HG03103 (cell line): ENCODE measurements around the gene KITLG.
"Not testable (repeated sequence)": the region's sequence is repeated elsewhere in the genome, so short reads cannot be mapped to it uniquely, and the experiment has no call there.

Experiments
- ATAC-seq: cut with Tn5 transposase; IDR thresholded peaks from one replicate; pipeline ENCODE4 v1.9.1; 2021; ENCODE audit warnings: low read depth; ENCODE audit not compliant: unreplicated experiment

KITLG gene

DNA sequence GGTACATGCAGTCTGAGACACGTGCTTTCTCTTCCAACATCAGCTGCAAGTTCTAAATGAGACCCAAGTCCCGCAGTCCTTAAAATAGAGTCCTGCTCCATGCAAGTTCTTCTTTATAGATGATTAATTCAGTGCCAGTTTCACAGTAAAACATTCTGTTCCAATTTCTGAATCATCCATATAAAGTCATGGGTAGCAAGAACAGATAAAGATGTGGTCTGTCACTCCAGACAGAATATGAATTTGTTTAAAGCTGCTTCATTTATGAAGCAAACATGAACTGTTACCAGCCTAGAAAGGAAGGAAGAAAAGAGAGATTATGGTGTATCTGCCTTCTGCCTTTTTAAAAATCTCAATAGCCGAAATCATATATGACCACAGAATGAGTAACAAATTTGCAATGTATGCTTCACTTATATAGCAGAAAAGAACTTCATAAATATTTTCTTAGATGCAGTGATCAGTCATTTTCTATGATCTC is 83.3 kb downstream of the KITLG start:
- no peak for ATAC-seq

DNA sequence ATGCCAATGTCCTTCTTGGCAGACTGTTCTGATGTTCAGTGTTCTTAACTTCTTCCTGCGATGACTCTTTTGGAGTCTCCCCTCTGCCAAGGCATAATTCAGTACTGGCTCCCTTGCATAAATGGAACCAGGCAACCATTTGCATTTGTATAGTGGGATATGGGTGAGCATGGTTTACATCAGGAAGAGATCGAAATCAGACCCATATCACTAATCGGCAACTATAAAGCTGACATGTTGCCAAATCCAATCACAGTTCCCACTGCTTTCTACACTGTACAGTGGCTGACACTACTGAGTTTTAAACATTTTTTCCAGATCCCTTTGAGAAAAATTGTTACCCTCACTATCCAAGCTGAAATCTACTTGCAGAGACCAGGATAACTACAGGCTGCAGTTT is 83.8 kb downstream of the KITLG start:
- no peak for ATAC-seq

DNA sequence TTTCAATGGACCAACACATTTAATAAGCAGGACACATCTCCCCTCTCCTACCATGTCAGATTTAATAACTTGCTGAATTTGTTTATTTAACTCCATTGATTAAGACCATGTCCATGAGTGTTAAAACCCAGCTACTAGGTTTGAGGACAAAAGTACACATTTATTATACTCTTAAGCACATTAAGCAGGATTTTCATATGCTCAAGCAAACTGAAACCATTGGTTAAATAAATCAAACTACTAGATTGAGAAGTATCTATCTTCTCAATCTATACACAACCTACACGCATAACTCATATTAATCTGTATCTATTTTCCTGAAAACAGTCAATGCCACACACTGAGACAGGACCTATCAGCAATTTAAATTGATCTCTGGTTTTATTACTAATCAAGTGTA is 85.2 kb downstream of the KITLG start:
- ATAC-seq = no peak

DNA sequence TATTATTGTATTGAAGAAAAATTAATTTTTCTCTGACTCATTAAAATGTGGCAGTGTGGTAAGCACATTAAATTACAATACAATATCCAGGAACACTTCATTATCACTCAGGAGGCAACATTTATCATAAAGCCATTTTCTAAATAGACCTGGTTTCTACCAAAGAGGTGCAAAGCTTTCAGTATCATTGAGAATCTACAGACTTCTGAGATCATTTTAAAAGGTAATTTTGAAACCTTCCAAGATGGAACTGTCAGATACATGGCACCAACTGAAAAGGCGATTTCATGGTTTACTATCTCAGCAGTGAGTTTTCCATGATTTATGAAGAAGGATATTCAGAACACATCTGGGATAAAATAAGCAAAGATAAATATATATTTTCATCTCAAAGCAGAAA is 85.8 kb downstream of the KITLG start:
- no peak for ATAC-seq

DNA sequence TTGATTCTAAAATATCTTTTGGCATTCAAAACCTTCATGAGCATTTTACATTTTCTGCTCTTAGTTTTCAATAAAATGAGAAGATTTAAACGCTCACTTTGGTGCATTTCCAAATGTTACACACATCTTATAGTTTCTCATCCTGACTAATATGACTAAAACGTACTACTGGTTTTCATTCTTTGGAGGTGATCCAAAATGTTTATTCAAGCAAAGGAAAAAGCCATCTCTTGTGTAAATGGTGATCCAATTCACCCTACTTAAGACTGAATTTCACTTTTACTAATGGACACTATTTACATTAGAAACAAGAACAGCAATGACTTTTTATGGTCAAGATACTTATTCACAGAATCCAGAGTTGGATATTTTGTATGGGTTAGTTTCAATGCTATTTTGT is 86.6 kb downstream of the KITLG start:
- ATAC-seq = no peak

DNA sequence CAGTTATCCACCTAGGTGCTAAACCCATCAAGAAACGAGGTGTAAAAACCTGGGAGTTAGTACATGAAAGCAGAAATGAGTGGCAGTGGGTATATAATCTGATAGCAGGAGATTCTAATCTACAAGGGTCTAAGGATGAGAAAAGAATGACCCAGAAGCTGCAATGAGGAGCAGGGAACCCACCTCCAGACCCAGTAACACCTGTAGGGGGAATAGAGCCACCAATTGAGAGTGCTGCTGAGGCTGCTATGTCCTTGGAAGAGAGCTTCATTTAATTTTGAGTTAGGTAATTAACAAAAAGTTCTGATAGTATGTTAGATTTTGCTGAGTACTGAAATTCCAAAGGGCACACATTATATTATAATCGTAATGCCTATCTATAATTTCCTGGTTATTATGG is 89.8 kb downstream of the KITLG start:
- ATAC-seq = no peak

DNA sequence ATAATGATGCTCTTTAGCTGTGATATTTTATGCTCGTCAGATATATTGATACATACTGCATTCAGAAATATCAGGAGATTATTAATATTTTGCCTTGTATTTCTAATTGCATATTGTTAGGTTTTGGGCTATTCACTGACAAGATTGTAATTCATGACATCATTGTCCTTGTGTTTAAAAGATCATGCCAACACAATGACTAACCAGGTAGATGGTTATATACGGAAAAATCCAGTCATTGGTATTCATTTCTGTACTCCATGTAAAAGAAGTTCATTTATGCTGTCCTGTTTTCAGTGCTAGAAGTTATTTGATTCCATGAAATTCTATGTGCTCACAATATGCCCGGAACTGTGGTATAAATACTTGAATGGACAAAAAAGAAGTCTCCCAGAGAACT is 107.5 kb downstream of the KITLG start:
- no peak for ATAC-seq

DNA sequence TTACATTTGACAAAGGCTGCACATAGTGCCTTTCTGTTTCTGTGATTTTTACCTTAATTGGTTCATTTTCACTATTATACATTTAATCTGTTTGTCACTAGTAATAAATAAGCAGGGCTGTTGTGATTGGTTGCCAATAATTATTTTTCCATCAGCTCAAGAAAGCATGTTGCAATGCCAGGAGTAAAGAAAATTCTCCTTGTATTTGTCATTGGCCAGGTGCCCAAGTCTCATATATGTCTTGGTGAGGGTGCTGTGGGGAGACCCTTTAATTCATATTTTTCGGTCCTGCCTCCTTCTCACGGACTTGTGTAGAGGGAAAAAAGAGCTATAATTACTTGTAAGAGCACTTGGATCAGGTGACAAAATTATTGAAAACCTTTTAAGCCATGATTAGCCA is 108.0 kb downstream of the KITLG start:
- ATAC-seq = no peak

DNA sequence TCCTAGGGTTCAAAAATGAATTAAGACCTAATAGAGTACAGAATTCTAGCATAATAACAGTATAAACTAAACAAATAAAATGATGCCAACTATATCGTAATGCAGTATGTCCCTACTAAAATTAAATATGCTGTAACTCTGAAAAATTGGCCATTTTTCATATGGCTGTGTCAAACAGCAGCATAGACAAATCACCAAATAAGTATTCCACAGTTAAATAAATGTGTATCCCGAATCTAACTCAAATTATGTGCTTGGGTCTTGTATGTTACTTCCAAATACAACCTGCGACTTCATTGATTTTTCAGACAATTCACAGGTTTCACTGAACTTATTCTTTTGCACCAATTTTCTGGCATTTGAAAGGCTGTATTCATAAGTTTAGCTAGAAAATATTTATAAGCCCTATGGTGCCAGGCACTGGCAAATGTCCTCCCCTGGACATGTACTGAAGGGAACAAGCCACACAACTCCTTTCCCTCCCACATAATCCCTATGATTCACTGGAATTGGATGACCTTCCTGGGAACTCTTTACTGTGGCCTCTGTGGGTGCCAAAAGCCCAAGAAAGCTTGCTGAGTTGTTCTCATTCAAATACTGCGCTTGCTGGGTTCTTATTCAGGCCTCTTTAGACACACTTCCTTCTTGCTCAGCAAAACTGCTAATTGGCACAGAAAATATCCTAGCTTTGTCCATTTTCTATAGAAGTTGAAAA is 108.8 kb downstream of the KITLG start:
- no peak for ATAC-seq

DNA sequence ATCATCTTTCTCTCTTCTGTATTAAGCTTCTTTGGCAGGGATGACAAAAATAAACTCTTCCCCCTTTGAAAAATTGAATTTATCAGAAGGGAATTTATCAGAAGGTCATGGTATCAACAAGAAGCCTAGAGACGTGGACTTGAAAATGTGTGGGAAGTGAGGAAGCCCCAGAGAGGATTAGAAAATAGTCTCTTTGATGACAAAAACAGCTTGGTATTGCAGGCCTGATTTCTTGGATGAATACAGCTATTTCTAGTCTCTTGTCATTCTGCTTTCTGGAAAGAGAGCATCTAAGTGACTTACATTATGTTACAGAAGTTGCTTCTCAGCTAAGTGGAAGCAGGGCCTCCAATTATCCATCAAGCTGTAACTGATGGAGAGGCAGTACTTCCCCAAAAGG is 111.1 kb downstream of the KITLG start:
- ATAC-seq = no peak

DNA sequence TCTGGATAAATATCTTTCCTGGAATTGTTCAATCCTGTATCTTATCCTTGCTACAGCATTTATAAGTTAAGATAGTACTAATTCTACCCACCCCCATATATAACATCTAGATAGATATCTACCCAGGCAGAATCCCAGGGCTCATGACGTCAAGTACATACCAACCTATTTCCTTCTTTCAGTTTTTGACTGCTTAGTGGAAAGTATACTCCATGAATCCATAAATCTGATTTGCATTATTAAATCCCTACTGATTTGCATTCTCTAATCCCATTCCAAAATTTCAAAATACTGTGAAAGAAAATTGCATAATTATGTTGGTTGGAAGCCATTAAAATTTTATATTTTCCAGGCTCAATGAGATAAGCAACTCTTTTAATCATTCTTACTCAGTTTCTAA is 111.7 kb downstream of the KITLG start:
- no peak for ATAC-seq

DNA sequence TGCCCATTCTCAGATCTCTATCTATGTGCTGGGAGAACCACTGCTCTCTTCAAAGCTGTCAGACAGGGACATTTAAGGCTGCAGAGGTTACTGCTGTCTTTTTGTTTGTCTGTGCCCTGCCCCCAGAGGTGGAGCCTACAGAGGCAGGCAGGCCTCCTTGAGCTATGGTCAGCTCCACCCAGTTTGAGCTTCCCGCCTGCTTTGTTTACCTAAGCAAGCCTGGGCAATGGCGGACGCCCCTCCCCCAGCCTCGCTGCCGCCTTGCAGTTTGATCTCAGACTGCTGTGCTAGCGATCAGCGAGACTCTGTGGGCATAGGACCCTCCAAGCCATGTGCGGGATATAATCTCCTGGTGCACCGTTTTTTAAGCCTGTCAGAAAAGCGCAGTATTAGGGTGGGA is 113.6 kb downstream of the KITLG start:
- ATAC-seq = not testable (repeated sequence)

DNA sequence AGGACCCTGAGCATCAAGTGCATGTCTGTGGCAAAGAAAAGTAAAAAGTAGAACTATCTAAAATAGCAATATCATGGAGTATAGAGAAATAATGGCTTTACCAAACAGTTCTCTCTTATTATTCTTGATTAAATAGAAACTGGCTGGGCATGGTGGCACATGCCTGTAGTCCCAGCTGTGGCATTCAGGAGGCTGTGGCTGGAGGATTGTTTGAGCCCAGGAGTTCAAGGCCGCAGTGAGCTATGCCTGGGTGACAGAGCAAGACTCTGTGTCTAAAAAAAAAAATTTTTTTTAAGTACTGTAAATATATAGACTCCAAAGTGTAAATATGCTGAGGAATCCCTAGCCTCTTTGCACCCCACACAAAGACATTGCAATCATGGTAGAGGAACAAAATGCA is 121.9 kb downstream of the KITLG start:
- ATAC-seq = no peak

DNA sequence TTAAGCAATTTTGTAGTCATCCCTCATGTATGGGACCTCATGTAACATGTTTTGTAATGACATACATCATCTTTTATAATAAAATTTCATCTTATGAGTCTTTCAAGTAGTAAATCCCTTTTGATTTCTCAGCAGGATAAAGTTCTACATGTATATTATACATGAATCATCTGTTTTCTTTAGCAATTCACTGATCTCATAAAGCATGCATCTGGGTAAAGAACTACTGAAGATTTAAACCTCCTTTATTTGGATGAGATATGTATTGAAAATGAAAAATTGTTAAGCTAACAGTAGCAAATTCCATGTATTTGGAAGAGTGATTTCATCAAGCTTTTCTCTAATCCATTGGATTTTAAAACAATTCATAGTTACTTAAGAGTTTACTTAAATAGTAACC is 126.9 kb downstream of the KITLG start:
- ATAC-seq = no peak

DNA sequence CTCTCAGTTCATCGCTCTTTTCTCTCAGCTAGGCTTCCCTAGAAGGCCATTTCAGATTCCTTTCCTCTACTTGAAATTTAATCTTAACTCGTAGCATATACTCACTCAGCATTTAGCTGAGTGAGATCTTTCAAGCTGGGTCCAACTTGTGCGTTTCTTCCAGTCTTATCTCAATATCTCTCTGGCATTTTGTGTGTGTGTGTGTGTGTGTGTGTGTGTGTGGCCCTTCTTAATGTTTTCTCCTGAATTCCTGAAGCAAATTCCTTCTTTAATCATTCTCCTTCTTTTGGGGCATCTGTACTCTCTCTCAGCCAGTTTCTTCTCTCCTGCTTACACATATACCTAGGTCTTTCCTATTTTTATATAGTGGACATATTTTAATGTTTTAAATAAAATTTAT is 129.1 kb downstream of the KITLG start:
- ATAC-seq = no peak

DNA sequence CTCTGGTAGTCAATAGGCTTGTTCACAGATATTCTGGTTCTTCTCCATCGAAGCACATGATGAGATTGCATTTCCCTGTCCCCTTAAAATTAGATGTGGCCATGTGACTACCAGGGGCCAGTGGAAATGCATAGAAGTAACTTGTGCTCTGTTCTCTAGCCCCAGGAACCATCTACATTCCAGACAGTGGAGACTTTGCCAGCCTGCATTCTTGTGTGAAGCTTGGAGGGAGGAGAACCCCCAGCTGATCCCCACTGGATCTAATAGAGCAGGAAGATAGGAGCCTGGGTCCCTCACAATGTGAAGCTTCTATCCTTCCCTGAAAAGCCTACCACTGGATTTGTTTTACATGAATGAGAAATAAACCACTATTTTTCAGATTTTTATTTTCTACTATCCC is 130.1 kb downstream of the KITLG start:
- no peak for ATAC-seq

DNA sequence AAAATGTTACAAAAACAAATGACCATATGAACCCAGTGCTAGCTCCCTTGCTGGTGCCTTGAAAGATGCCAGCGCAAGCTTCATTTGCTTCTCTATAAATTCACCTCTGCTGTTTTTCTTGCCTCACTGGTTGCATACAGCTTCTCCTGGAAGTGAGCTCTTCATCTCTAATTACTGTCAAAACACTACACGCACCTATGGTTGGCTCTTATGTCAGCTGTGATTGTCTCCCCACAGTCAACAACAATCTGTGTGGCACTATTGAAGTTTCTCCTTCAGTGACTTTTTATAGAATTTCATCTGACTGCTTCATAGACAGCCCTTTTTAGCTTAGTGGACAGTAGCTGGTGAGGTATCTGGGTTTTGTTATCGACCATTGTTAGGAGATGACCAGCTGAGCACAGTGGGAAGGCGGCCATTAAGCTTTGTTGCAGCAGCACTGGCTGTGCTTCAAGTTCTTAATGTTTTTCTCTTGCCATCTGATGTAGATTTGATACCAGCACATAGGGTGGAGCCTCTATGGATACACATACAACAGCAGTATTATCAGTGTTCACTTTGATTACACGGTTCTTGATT is 131.8 kb downstream of the KITLG start:
- no peak for ATAC-seq

DNA sequence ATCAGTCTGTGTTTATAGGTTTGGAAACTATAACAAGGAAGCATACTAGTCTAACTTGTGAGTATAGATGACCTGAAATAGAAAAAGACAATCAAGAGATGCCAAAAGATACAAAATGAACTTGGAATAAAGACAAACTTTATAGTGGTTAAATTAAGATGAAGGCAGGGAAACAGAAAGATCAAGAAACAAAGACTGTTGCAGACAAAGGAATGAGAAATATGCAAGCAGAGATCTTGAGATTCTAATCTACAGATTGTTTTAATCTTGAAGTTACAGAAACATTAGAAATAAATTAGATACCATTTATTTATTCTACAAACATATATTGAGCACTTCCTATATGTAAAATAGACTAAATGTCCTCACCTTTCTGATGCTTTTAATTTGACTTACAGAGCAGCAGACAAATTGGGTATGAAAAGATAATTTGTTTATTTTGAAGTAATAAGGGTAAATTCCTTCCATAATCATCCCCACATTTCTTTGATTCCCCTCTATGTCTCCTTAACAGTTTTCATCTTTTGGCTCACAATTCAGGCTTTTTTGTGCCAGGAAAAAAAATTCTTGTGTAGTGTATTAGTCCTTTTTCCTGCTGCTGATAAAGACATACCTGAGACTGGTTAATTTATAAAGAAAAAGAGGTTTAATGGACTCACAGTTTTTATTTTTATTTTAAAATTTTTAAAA is 134.4 kb downstream of the KITLG start:
- ATAC-seq = no peak

DNA sequence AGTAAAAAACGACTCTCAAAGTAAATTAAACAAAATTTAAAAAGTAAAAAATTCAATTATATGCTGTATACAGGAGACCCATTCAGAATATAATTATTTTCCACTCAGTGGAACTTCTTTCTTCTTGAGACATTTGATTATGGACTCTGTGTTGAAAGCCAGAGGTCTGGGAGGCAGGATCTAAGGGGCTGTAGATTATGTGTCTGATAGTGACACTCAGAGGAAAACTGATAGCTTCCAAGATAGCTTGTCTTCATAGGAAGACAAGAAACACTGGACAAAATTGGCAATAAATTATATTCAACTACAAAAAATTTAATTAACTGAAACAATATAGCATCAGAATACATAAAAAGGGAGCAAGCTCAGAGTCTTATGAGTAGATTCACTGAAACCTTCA is 135.8 kb downstream of the KITLG start:
- no peak for ATAC-seq
